Stimulated activated CD4-positive, alpha-beta T cell treated with anti-CD3 and anti-CD28 coated beads, TNF-alpha, amount 100 ng/mL, for 24 hours (primary cell): Measurements from ENCODE around the gene KRTAP10-8.
"Not testable (repeated sequence)": the region's sequence is repeated elsewhere in the genome, so short reads cannot be mapped to it uniquely, and the experiment has no call there.

Source experiments
- DNase-seq, 3 experiments: peaks; one replicate each; pipeline ENCODE4 v3.0.0-alpha.2; 2020; ENCODE audit warnings: low read depth in 3 of 3

The KRTAP10-8 gene

DNA sequence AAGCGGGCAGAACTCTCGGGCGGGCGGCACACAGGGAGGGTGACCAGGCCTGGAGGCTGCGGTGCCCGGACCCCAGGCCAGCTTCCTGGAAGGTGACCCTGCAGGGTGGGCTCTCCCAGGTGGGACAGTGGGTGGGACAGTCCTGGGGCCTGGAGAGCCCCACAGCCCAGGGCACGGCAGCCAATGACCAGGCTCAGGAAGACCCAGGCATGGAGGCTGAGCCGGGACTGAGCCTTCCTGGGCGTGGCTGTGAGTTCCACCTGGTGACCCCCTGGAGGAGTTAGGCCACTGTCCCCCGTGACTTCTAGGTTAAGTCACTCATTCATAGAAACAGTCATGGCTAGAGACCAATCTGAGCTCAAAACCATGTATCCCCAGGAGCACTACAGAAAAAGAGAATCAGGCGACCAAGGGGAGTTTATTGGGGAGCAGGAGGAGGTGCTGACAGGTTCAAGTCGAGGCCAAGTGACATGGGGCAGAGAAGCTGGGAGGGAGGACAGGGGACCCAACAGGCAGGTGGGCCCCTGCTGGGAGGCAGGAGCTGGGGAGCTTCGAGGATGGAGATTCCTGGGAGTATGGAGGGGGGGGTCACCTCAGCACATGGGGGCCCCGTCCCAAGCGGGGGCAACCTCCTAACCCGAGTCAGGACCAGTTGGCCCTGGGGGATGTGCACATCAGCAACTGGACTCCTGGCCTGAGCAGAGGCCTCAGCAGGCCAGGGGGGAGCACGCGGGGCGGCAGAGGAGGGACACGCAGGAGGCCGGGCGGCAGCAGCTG is 32.6 kb upstream of the KRTAP10-8 start:
- no peak for DNase-seq

DNA sequence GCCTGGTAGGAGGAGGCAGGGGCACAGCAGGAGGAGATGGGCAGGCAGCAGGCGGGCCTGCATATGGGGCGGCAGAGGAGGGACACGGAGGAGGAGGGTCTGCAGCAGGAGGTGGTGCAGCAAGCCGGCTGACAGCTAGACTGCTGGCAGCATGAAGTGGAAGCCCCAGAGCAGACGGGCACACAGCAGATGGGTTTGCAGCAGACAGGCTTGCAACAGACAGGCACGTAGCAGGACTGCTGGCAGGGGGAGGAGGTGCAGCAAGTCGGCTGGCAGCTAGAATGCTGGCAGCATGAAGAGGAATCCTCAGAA is 32.1 kb upstream of the KRTAP10-8 start:
- DNase-seq, result no peak

DNA sequence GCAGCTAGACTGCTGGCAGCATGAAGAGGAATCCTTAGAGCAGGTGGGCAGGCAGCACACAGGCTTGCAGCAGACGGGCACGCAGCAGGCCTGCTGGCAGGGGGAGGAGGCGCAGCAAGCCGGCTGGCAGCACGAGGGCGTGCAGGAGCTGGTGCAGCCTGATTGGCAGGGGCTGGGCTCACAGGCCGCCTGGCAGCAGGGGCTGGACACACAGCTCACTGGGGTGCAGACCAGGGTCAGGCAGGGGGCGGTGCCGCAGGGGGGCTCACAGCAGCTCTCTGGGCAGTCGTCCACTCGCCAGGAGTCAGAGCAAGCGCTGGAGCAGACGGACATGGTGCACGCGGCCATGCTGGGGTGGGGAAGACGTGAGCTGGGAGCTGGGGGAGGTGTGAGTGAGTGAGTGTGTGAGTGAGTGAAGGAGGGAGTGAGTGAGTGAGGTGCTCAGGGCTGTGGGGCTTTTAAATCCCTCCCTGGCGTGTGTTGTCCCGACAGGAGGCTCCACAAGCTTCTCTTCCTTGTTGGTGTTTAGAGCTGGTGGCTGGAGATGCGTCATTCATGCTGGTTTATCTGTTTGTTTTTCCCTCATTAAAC is 31.6 kb upstream of the KRTAP10-8 start, which contains the start of gene KRTAP10-5:
KRTAP10-5 (minus strand) TSS at position 374 of the 591 bp plus-strand sequence; CDS start at position 348, 26 bp downstream.
- DNase-seq, result not testable (repeated sequence)

DNA sequence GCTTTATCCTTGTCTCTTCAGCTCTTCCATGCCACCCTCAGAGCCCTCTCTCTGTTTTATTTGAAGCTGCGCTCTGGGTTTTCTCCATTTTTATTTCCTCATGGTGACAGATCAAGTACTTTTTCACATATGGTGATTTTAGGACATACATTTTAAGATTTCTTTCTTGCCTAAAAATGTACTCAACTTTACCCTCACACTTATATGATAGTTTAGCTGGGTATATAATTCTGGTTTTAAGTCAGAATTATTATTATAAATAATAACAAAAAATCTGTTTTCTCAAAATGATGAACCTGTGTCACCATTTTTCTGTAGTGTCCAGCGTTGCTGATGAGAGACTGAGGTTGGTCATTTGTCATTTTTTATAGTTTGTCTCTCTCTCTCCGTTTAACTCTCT is 30.7 kb upstream of the KRTAP10-8 start:
- no peak for DNase-seq

DNA sequence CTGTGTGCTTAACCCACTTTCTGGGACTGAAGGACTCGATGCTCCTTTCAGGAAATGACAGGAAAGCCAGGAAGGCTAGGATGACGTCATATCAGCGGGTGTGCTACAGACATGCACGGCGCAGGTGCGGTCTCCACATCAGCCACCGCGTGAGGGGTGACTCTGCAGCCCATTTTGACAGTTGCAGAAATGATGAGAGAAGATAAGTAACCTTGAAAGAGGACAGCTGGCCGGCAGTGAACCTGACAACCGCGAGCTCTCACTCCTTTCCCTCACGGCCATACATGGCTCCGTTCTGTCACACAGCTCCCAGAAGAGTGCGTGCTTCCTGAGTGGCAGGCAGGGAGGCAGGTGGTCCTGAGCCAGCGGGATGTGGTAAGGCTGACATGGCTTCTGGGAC is 29.8 kb upstream of the KRTAP10-8 start:
- no peak for DNase-seq

DNA sequence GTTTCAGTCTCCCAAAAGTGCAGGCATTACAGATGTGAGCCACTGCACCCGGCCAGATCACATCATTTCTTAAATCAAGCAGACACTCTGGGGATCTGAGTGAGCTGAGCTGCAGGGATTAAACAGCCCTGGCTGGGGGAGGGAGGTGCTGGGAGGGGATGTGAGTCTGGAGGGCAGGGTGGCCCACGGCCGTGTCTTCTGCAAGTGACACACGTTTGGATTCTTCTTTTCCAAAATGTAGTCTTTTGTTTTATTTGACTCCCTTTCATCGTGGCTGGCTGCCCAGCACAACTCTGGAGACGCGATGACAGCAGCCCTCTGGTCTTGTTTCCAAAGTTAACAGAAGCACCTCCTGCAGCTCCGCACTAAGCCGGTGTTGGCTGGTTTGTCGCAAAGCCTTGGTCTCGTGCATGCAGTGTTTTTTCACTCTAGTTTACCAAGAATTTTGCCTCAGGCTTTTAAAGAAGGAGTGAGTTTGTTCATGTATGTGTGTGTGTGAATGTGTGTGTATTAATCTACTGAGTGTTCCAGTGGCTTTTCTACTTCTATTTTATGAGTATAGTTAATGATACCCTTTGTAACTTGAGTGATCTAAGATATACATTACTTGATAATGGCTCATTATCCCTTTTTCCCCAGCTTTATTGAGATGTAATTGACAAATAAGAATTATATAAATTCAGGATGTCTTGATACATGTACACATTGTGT is 28.6 kb upstream of the KRTAP10-8 start:
- DNase-seq, result no peak

DNA sequence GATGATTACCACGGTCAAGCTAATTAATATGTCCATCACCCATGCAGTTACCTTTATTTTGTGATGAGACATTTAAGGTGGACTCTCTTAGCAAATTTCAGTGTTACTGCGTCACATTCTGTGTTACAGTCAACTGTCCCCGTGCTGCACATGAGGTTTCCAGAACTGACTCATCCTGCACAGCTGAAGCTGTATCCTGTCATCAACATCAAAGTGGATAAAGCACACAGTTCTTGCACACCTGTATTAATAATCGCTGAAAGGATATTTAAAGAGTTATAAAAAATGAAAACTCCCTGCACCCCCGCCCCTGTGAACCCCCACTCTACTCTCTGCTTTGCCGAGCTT is 28.1 kb upstream of the KRTAP10-8 start:
- DNase-seq, result peak in 2 of 3 experiments; percentile 5 to 22

DNA sequence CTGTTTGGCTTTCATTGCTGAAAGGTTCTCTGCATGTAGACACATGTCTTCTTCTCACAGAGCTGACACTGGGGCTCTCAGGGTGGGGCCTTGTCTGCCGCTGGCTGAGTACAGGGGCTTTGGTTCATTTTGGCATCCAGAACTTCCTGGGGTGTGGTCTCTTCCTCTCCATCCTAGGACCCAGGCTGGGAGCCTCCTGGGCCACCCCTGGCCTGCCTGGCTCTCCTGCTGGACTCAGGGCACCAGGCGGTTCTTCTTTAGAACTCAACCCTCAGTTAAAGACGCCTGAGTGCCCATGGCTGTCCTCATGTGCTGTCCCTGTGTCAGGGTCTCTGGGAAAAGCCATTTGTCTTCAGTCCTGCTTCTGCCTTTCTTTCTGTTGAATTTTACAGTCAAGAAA is 26.0 kb upstream of the KRTAP10-8 start:
- no peak for DNase-seq

DNA sequence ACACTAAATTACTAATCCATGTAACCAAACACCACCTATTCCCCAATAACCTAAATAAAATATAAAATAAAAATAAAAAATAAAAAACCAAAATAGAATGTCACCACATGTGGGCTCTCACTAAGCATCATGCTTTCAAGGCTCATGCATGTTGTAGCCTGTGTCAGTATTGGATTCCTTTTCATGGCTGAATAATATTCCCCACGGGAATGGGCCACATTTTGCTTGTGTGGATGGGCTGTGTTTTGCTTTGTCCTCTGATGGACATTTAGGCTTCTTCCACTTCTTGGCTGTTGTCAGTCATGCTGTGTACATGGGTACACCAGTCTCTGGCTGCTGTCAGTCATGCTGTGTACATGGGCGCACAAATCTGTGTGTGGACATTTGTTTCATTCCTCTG is 22.8 kb upstream of the KRTAP10-8 start:
- DNase-seq, result no peak

DNA sequence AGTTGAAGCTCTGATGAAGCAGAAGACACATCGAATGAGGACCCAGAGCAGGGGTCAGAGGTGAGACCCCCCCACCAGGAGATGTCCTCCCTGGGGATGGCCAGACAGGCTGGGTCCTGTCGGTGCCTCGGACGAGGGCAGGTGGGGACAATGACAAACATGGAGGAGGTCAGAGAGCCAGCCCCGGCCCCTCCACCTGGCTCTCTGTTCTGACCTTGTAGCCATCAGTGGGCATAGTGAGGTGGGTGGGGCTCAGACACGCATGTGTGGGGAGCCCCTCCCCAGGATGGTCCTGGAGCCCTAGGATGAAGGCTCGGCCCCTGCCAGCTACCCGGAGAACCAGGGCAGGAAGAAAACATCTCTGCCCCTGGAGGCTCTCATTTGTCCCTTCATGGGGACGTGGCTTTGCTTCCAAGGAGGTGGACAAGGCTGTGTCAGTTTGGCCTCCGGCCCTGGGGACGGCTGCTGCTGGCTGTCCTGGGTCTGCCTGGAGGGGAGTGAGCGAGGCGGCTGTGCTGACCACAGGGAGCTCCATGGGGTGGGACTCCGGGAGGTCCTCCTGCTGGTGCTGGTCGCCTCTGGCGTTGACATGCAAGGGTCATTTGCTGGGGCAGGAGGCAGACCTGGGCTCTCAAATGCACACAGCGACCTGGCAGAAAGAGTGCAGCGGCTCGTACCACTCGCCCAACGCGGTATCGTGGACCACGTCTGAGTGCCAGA is 22.1 kb upstream of the KRTAP10-8 start:
- DNase-seq, result no peak

DNA sequence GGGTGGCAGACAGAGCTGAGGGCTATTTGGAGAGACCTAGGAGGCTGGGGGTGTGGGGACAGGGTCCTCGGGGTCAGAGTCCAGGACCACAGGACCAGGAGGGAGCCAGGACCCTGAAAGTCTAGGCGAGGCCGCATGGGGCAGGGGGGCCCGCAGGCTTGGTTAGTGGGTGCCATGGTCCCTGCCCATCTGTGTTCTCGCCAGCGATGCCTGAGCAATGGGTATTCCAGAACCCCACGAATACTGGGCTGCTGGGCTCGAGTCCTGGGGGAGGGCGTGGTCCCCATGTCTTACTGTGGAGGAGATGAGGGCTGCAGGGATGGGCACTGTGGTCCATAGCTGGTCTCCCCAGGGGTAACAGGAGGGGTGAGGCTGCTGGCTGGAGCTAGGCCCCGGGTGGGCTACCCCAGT is 21.6 kb upstream of the KRTAP10-8 start:
- DNase-seq, result no peak

DNA sequence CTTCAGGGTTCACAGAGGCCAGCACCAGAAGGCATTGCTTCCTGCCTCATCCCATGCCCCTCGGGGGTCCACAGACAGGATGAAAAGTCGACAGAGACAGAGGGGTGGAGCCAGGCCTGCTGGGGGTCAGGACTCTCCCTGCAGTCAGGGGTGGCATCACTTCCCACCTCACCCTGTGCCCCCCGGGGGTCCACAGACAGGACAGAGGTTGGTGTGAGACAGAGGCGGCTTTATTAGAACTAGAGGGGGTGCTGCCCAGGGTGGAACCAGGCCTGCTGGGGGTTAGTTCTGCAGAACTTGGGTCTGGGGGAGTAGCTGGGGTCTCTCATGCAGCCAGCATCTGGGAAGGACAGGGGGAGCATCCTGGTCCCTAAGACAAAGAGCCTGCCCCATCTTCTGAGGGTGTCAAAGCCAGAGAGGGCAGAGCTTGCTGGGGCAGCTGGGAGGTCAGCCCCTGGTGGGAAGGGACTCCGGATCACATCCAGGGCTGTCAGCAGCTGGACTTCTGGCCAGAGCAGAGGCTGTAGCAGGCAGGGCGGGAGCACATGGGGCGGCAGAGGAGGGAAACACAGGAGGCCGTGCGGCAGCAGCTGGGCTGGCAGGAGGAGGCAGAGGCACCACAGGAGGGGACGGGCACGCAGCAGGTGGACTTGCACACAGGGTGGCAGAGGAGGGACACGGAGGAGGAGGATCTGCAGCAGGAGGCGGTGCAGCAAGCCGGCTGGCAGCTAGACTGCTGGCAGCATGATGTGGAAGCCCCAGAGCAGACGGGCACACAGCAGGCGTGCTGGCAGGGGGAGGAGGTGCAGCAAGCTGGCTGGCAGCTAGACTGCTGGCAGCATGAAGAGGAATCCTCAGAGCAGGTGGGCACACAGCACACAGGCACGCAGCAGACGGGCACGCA is 20.7 kb upstream of the KRTAP10-8 start:
- not testable (repeated sequence) for DNase-seq

DNA sequence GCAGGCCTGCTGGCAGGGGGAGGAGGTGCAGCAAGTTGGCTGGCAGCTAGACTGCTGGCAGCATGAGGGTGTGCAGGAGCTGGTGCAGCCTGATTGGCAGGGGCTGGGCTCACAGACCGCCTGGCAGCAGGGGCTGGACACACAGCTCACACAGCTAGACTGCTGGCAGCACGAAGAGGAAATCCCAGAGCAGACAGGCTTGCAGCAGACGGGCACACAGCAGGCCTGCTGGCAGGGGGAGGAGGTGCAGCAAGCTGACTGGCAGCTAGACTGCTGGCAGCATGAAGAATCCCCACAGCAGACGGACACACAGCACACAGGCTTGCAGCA is 20.1 kb upstream of the KRTAP10-8 start:
- DNase-seq, result not testable (repeated sequence)

DNA sequence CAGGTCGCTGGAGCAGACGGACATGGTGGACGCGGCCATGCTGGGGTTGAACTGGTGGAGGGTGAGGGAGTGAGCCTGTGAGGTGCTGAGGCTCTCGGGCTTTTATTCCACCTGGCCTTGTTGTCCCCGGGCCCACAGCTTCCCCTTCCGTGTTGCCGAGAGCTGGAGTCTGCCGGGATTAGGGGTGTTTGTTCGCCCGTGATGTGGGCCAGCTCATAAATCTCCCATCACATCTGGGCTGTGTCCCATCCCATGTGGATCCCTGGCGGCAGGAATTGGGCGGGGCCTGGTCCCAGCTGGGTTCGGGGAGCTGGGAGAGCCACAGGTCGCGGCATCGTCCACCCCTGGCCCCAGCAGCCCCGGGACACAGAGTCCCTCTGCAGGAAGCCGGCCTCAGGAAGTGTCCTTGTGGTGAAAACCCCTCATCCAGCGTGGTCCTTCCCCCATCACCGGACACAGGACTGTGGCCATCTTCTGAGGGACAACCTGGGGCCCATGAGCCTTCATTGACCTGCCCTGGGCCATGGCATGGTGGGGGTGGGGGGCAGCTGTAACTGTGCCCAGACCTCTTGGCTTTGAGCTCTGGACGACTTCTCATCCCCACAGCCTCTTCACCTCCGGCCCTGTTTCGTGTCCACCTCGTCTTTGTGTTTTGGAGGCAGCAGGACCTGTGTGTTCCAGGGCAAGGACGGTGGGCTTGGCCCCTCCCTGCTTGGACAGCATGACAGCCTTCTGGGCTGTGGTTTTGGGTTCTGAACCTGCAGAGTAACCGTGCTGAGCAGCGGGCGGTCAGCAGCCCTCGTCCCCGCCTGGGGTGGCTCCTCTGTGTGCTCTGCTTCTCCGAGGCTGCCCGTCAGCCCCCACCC is 19.2 kb upstream of the KRTAP10-8 start, which contains the start of gene KRTAP10-6:
KRTAP10-6 (minus strand) TSS at position 60 of the 866 bp plus-strand sequence; CDS start at position 39, 21 bp downstream.
- DNase-seq, result no peak

DNA sequence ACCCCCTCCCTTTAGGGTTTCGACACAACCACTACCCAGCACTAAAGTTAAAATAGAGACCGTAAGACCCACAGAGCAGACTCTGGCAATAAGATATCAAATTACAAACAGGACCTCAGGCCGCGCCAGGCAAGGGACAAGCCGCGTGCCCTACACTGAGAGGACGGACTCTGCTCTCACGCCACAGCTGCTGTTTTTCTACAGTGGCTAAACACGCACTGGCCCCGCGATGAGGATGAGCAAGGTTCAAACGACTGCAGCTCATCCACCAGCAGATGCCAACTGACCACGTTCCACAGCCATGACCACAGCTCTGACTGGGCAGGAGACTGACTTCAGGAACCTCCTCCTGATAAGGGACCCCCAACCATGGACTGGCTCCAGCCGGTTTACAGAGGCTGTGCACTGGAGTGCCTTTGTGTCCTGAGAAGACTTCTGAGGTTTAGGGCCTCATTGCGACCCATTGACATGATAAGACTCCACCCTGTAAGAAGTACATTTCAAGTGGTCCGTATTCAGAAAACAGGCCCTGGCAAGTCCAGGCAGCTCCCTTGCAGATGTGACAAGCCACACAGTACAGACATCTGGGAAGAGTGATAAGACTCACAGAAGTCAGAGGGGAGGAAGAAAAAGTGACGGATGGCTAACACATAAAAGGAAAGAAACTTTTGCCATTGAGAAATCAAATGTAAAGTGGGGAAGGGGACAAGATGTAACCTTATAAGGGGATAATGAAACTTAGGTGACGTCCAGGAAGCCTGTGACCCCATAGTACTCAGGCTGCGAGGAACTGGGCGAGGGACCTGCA is 18.1 kb upstream of the KRTAP10-8 start:
- DNase-seq, result no peak

DNA sequence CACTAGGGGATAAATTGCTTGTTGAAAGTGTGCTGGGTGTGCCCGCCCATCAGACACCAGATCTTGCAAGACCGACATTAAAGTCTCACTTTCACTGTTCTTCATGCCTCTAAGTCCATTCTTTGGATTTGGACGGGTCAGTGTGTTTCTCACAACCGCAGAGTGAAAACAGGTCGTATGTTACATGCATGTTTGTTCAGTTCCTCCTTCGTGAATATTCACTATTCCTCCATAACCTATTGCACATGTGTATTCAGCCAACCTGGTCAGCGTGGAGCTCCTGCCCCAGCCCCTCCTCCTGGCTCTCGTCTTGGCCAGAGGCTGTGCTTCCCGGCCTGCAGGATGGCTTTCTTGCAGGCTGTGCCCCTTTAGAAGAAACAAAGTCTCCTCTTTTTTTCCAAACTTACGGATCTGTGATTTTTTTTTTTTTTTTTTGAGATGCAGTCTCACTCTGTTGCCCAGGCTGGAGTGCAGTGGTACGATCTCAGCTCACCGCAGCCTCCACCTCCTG is 17.4 kb upstream of the KRTAP10-8 start:
- DNase-seq, result no peak

DNA sequence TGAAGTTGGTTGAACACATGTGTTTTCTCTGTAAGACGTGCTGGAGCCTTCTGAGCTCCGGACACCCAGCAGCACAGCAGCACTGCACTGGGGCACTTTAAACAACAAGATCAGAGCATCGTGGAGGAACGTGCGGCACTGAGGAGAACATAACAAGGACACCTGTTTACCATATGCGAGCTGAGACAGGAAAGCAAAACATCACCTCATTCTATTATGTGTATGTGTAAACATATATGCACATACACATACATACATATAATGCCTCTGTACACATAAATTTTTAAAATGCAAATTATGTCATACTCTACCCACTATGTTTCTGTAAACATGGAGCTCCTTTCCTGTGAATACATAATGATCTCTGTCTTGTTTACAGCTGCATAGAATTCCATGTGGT is 16.4 kb upstream of the KRTAP10-8 start:
- no peak for DNase-seq

DNA sequence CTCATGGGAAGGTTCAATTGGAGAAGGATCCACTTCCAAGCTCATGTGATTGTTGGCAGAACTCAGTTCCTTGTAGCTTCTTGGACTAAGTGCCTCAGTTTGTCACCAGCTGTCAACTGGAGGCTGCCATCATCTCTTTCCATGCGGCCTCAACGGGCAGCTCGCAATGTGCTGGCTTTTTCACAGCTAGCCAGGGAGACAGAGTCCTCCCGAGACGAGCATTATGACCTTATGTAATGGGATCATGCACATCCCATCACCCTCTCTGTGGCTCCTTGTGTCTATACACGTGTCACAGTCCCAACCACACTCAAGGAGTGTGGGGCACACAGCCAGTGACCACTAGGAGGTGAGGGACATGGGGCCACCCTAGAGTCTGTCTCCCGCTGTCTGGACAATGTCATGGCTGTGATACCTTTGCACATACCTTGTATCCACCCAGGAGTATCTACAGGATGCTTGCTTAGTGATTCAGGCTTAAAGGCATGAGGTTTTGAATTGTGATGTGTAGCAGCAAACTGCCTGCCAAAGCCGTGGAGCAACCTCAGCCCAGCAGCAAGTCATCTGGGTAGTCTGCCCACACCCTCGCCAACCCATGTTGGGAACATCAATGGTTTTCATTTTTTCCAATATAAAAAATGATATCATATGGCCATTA is 15.7 kb upstream of the KRTAP10-8 start:
- DNase-seq, result no peak

DNA sequence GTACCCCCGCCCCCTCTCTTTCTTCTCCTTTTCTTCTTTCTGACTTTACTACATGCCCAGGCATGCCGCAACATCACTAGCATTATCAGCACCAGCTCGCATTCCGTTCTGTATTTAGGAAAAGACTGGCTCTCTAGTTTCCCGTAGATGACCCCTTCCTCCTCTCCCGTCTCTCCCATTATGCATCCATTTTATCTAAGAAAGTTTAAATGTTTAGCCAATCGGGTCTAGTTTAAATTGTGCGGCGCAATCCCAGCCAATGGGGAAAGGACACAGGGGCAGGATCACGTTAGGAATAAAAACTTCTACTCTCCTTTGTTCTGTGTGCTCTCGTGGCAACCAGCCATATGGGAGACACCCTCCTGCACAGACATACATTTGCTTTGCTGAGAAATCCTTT is 13.8 kb upstream of the KRTAP10-8 start:
- DNase-seq, result no peak
